ENCODE results near the gene STON2. TPM values are rescaled to one million over a fixed set of nuclear protein-coding genes. Genes with fewer than 3 reads are reported as not detected.

Gene STON2
- total and polyA plus RNA-seq, 2 of the 13 experiments (the other 11 are each of a cell fraction or from before 2014, with no cell fraction given) = 2.1 to 11.0 TPM

GRCh38 chr14:81303258-81303935, 96.7 kb downstream of the STON2 start (continued):
- TF ChIP-seq FOXM1 (CRISPR knock-in tag; IDR thresholded peaks at IDR 0.05) = no peak
- TF ChIP-seq KLF12 (CRISPR knock-in tag; IDR thresholded peaks at IDR 0.05; ENCODE audit: borderline replicate concordance) = no peak
- no peak for TF ChIP-seq HOXD1 (CRISPR knock-in tag; IDR thresholded peaks at IDR 0.05)
- 0 out of 2 replicates have a peak, but pooled peaks have one; percentile 64 for TF ChIP-seq SNAPC4 (CRISPR knock-in tag; IDR thresholded peaks at IDR 0.05)
- TF ChIP-seq MAFK (conservative IDR thresholded peaks at IDR 0.05 in 1 of 2, IDR thresholded peaks at IDR 0.05 in 1 of 2; ENCODE audit: low read length in 2 of 2) = peak; percentile 61 to 73
- TF ChIP-seq ZNF503 (CRISPR knock-in tag; IDR thresholded peaks at IDR 0.05) = peak; percentile 71; the same call in 1 of the 2 replicates
- no peak for TF ChIP-seq NAIF1 (CRISPR knock-in tag; IDR thresholded peaks at IDR 0.05; ENCODE audit: borderline replicate concordance)
- no peak for TF ChIP-seq ZNF674 (CRISPR knock-in tag; IDR thresholded peaks at IDR 0.05; ENCODE audit: low read depth)
- no peak for TF ChIP-seq RAD51 (IDR thresholded peaks at IDR 0.05; ENCODE audit: borderline replicate concordance)
- no peak for TF ChIP-seq ZSCAN25 (CRISPR knock-in tag; IDR thresholded peaks at IDR 0.05)
- no peak for TF ChIP-seq PRPF4 (IDR thresholded peaks at IDR 0.05; ENCODE audit: low read depth, low read length, poor library complexity, severe bottlenecking)
- no peak for TF ChIP-seq ZNF879 (CRISPR knock-in tag; IDR thresholded peaks at IDR 0.05)
- no peak for TF ChIP-seq TERF1 (CRISPR knock-in tag; IDR thresholded peaks at IDR 0.05)
- no peak for TF ChIP-seq ZNF777 (CRISPR knock-in tag; IDR thresholded peaks at IDR 0.05)
- TF ChIP-seq ZBTB1 (CRISPR knock-in tag; IDR thresholded peaks at IDR 0.05; ENCODE audit: borderline replicate concordance) = 0 out of 2 replicates have a peak, but pooled peaks have one; percentile 44
- TF ChIP-seq ZNF335 (CRISPR knock-in tag; IDR thresholded peaks at IDR 0.05) = peak; percentile 66; the same call in 1 of the 2 replicates
- no peak for TF ChIP-seq ZNF512 (CRISPR knock-in tag; IDR thresholded peaks at IDR 0.05)
- no peak for TF ChIP-seq ZNF839 (CRISPR knock-in tag; IDR thresholded peaks at IDR 0.05; ENCODE audit: borderline replicate concordance)
- TF ChIP-seq ZBTB7A (CRISPR knock-in tag; IDR thresholded peaks at IDR 0.05) = 0 out of 2 replicates have a peak, but pooled peaks have one; percentile 40
